GM21528 (cell line): ENCODE results near the gene CAMKMT.
"Not testable (repeated sequence)": the region's sequence is repeated elsewhere in the genome, so short reads cannot be mapped to it uniquely, and the experiment has no call there.

ENCODE experiments used
- ATAC-seq: cut with Tn5 transposase; IDR thresholded peaks from one replicate; pipeline ENCODE4 v1.9.1; 2021; ENCODE audit warnings: mild to moderate bottlenecking, moderate library complexity; ENCODE audit not compliant: unreplicated experiment, low FRiP score

The CAMKMT gene

GRCh38 chr2:44579115-44579836 lies 217.5 kb downstream of the CAMKMT start:
- no peak for ATAC-seq

- ATAC-seq, result no peak
These were observed 218.1 kb downstream of the CAMKMT start for GRCh38 chr2:44579837-44580230.

- no peak for ATAC-seq
These were observed 219.2 kb downstream of the CAMKMT start for GRCh38 chr2:44580875-44581515.

GRCh38 chr2:44582363-44583008 lies 220.7 kb downstream of the CAMKMT start:
- ATAC-seq, result no peak

DNA sequence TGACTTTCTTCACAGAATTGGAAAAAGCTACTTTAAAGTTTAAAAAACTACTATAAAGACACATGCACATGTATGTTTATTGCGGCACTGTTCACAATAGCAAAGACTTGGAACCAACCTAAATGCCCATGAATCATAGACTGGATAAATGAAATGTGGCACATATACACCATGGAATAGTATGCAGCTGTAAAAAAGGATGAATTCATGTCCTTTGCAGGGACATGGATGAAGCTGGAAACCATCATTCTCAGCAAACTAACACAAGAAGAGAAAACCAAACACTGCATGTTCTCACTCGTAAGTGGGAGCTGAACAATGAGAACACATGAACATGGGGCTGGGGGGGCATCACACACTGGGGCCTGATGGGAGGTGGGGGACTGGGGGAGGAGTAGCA lies 233.9 kb downstream of the CAMKMT start:
- ATAC-seq, result not testable (repeated sequence)

DNA sequence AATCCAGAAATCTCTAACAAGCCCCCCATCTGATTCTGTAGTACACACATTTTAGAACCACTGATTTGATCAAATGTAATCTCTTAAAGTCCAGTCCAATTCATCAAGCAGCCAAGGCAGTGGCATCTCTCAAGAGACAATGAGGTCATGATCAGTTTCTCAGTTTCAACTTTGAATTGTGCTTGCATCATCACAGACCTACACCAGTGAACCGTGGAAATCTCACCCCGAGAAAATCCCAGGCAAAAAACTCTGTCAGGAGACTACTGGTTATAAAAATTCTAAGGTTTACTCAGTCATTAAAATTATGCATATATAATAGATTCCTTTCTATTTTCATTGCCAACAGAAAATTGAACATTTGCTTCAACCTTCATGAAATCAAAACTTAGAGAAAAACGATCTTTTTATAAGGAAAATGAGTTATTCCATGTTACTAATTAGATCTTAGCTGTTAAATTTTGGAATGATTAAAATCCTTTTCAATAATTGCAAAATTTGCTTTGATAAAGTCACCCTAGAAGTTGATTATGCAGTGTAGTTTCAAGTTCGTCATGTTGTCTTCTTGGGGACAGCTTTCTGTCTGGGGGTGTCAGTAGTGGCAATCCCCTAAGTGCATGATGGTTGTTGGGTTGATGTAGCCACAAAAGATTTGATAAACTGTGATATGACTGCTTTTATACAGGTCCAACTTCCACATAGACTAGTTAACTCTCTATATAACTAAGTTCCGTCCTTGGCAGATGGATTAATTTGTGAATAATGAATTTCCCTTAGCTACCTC lies 235.0 kb downstream of the CAMKMT start:
- ATAC-seq, result no peak

DNA sequence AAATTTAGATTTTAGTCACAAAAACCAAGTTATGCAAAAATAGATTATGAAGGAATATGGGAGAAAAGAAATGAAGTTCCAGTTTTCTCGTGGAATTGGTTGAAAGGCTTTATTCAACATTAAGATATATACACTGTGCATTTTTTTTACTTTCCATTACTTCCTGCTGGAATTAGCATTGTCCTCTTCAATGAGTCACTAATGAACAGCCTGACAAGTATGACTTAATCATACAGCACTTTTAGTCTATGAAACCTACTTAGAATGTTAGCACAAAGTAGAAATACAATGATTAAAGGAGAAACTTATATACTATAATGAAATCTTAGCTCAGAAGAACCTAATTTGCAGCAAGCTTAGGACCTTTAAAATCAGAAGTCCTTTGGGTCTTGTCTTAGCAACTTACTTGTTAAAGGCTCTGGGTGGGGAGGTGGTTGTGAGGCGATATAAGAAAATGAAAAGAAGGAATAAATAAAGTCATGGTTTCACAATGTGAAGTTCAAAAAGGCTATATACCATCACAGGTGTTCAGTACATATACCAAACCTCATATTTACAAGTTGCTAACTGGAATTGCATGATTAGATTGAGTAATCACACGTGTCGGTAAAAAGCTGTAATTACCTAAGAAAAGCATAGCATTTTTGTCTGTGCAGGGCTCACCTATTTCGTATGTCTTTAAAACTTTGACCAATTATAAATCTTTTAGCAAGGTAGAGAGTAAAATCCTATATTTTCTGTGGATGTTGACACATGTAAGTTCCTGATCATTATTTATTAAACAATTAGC lies 236.8 kb downstream of the CAMKMT start:
- no peak for ATAC-seq

GRCh38 chr2:44599130-44599529 lies 237.4 kb downstream of the CAMKMT start:
- no peak for ATAC-seq

DNA sequence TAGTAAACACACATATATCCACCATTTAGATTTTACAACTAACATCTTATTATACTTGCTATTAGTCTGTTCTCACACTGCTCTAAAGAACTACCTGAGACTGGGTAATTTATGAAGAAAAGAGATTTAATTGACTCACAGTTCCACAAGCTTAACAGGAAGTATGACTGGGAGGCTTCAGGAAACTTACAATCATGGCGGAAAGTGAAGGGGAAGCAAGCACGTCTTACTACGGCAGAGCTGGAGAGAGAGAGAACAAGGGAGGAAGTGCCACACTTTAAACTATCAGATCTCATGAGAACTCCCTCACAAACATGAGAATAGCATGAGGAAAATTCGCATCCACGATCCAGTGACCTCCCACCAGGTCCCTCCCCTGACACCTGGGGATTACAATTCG lies 240.7 kb downstream of the CAMKMT start:
- ATAC-seq, result no peak

- ATAC-seq, result no peak
These were observed 243.8 kb downstream of the CAMKMT start for GRCh38 chr2:44605511-44605910.

GRCh38 chr2:44612276-44612675 lies 250.5 kb downstream of the CAMKMT start:
- no peak for ATAC-seq

DNA sequence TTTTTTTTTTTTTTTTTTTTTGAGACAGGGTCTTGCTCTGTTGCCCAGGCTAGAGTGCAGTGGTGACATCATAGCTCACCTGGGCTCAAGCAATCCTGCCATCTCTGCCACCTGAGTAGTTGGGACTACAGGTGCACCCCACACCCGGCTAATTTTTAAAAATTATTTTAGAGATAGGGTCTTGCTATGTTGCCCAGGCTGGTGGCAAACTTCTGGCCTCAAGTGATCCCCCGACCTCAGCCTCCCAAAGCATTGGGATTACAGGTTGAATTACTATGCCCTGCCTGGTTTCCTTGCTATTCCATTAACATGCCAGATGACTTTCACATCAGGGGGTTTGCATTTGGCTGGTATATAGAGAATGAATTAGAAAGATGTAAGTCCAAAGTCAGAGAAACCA lies 253.2 kb downstream of the CAMKMT start:
- ATAC-seq, result no peak

- no peak for ATAC-seq
These were observed 254.3 kb downstream of the CAMKMT start for GRCh38 chr2:44615950-44616518.

GRCh38 chr2:44616667-44617155 lies 255.0 kb downstream of the CAMKMT start:
- peak; percentile 63 for ATAC-seq

DNA sequence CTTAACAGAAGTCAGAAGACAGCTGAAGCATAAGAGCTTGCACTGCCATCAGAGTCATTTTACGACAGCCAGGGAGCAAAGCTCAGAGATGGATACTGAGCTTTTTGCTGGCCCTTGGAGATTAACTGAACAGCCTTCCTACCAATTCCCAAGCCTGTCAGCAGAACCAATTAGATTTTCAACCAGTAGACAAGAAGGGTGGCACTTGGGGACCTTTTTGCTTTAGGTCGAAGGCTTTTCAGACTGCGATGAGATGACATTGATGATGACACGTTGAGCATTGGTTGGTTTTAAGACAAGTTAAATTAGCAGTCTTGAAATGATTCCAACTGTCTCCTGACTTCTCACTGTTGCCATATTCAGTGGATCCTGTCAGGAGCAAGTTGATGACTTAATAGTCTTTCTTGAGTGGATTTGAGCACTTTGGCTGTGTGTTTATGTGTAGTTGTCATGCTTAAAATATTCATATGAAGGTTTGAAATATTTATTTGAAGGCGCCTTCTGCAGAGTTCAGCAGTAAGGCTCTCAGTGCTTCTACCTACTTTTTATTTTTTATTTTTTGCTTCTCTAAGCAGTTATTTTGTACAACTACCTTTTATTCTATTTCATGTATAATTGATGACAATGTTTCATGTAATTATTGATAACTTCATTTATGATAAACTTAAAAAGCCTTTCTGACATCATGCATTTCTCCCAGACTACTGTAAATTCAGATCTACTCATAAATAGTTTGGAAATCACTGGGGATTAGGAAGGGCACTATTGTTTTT lies 256.7 kb downstream of the CAMKMT start:
- ATAC-seq, result no peak

GRCh38 chr2:44620189-44620990 lies 258.6 kb downstream of the CAMKMT start:
- ATAC-seq, result no peak

- no peak for ATAC-seq
These were observed 262.0 kb downstream of the CAMKMT start for GRCh38 chr2:44623622-44624351.

DNA sequence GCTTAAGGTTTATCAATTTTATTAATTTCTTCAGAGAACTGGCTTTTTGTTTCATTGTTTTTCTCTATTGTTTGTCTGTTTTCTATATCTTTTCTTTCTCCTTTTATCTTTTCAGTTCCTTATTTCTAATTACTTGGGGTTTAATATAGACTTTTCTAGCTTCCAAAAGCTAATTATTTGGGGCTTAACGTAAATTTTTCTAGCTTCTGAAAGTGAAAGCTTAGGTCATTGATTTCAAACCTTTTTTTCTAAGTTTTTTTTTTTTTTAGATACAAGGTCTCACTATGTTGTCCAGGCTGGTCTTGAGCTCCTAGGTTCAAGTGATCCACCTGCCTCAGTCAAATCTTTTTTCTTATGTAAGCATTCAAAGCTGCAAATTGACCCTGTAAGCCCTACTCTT lies 266.6 kb downstream of the CAMKMT start:
- no peak for ATAC-seq
